Sigmoid colon (tissue), 7 donors: Measurements from ENCODE around the gene CBLN3. TPM values are rescaled to one million over a fixed set of nuclear protein-coding genes. Genes with fewer than 3 reads are reported as not detected.

Experiments
- DNase-seq: peaks from one replicate; pipeline ENCODE4 v3.0.0-alpha.2; 2019
- H3K27ac ChIP-seq, 4 donors: fragments of 200-600 bp; sonication (generic); one replicate each; pipeline ENCODE4 v1.5.1; 2016 to 2019; ENCODE audit warnings: mild to moderate bottlenecking in 1 of 4
- H3K27me3 ChIP-seq, 3 donors: fragments of 200-600 bp; sonication (generic); one replicate each; pipeline ENCODE4 v1.5.1; 2019; ENCODE audit warnings: mild to moderate bottlenecking in 1 of 3
- H3K36me3 ChIP-seq, 4 donors: fragments of 200-600 bp; sonication (generic); one replicate each; pipeline ENCODE4 v1.5.1; 2016 to 2019
- H3K4me1 ChIP-seq, 4 donors: fragments of 200-600 bp; sonication (generic); one replicate each; pipeline ENCODE4 v1.5.1; 2017 to 2019
- H3K4me3 ChIP-seq, 4 donors: fragments of 200-600 bp; sonication (generic); one replicate each; pipeline ENCODE4 v1.5.1; 2017 to 2019; ENCODE audit warnings: mild to moderate bottlenecking in 2 of 4, moderate library complexity in 1 of 4
- H3K9me3 ChIP-seq, 4 donors: fragments of 200-600 bp in 3 of 4; sonication (generic) in 3 of 4; one replicate each; pipeline versions ENCODE4 v1.5.1 to v1.6.1; 2013 to 2019
- CTCF ChIP-seq, 4 experiments: fragments of 450-650 bp in 3 of 4; fragments of 200-600 bp in 1 of 4; IDR thresholded peaks; one replicate each; pipeline ENCODE4 v1.5.1; 2016 to 2019; ENCODE audit warnings: antibody characterized with exemption in 4 of 4, mild to moderate bottlenecking in 3 of 4, moderate library complexity in 2 of 4
- EP300 ChIP-seq, 4 donors: sonication (generic); formaldehyde crosslinking; IDR thresholded peaks; one replicate each; pipeline ENCODE4 v1.6.1; 2017; ENCODE audit warnings: antibody characterized with exemption in 4 of 4
- POLR2A ChIP-seq, 2 donors: fragments of 450-650 bp; IDR thresholded peaks; one replicate each; pipeline ENCODE4 v1.6.1; 2016; ENCODE audit warnings: antibody characterized with exemption in 2 of 2, mild to moderate bottlenecking in 2 of 2, moderate library complexity in 2 of 2
- POLR2AphosphoS5 ChIP-seq, 4 donors: sonication (generic); formaldehyde crosslinking; IDR thresholded peaks; one replicate each; pipeline ENCODE4 v1.6.1; 2017; ENCODE audit warnings: antibody characterized with exemption in 4 of 4
- WGBS, 2 donors: extraction: QIAGEN DNeasy Blood & Tissue Kit; methylation state at CpG; one replicate each; pipeline ENCODE4 v1.1.7; 2013; 5-methylcytosine and 5-hydroxymethylcytosine counted together
- intact Hi-C: fragments of 100-400 bp; cut with DNase I; formaldehyde crosslinking; loops from one replicate; pipeline ENCODE4 v1.15.1; 2023
- polyA plus RNA-seq, 3 donors: library from polyadenylated mRNA; stranded (reverse); fragments of 200-250 nt; gene quantifications; one replicate each; pipeline ENCODE4 v1.2.3, GENCODE V29; 2013
- total RNA-seq, 4 donors: library from RNA; depleted of rRNA; stranded (reverse); fragments of >200 nt; gene quantifications; one replicate each; pipeline ENCODE4 v1.1.0, GENCODE V29; 2016
- donor health status: healthy with polysubstance abuse.
- donor health status: Bipolar disorder and iron deficiency.
- donor health status: healthy.

Gene CBLN3
- total and polyA plus RNA-seq, 7 donors = 0.46 to 8.9 (median 2.0) TPM

- H3K9me3 ChIP-seq = no peaks in the 10 kb centered on the region
- intact Hi-C loops = no loop called here
- no peaks in the 10 kb centered on the region for H3K27me3 ChIP-seq
- TF ChIP-seq POLR2A (IDR thresholded peaks at IDR 0.05) (no peak), POLR2AphosphoS5 (IDR thresholded peaks at IDR 0.05) (no peak), CTCF (IDR thresholded peaks at IDR 0.05) (no peak), EP300 (IDR thresholded peaks at IDR 0.05) (no peak)
- peak overlapping the region in 1 of 4 donors; percentile 8 for H3K27ac ChIP-seq
- H3K4me3 ChIP-seq = no peak overlapping the region
- 83 to 92% methylated on average over 7 of the region's 7 CpGs for WGBS, 2 donors
- peaks cover 0 to 19% (median 9%) of the 10 kb centered on the region in 4 donors for H3K4me1 ChIP-seq
- DNase-seq = no peak
- H3K36me3 ChIP-seq = peaks cover 15 to 49% (median 27%) of the 10 kb centered on the region in 4 donors
These were observed 52.3 kb downstream of the CBLN3 start for GRCh38 chr14:24377126-24377525.

Other genes with a start within 250 kb of the CBLN3 start
- 10 to 100 TPM; 11.0 to 37.1 (median 13.2) TPM for gene IPO4, start 240.9 kb downstream of the CBLN3 start, total RNA-seq
- 10 to 100 TPM in 1 of 3 donors, 1 to 10 TPM in 2; 3.0 to 24.4 (median 5.4) TPM for gene IPO4, start 240.9 kb downstream of the CBLN3 start, polyA plus RNA-seq
- gene TM9SF1, start 234.2 kb downstream of the CBLN3 start, total RNA-seq = 10 to 100 TPM; 29.6 to 36.9 (median 34.7) TPM
- gene TM9SF1, start 234.2 kb downstream of the CBLN3 start, polyA plus RNA-seq = 10 to 100 TPM in 2 of 3 donors, 1 to 10 TPM in 1; 7.9 to 37.2 (median 10.8) TPM
- under 1 TPM in 1 of 4 donors, not detected in 3; 0.66 TPM for gene TSSK4, start 224.0 kb downstream of the CBLN3 start, total RNA-seq
- gene TSSK4, start 224.0 kb downstream of the CBLN3 start, polyA plus RNA-seq = under 1 TPM in 1 of 3 donors, not detected in 2; 0.22 TPM
- gene CHMP4A, start 216.2 kb downstream of the CBLN3 start, total RNA-seq = 100 to 1,000 TPM in 2 of 4 donors, 10 to 100 TPM in 2; 65.6 to 149 (median 102) TPM
- gene CHMP4A, start 216.2 kb downstream of the CBLN3 start, polyA plus RNA-seq = 100 to 1,000 TPM in 2 of 3 donors, 10 to 100 TPM in 1; 81.6 to 116 (median 109) TPM
- 10 to 100 TPM; 22.4 to 31.7 (median 26.5) TPM for gene MDP1, start 213.6 kb downstream of the CBLN3 start, total RNA-seq
- 10 to 100 TPM; 15.1 to 34.2 (median 28.8) TPM for gene MDP1, start 213.6 kb downstream of the CBLN3 start, polyA plus RNA-seq
- 100 to 1,000 TPM; 104 to 217 (median 189) TPM for gene NEDD8, start 197.3 kb downstream of the CBLN3 start, total RNA-seq
- gene NEDD8, start 197.3 kb downstream of the CBLN3 start, polyA plus RNA-seq = 100 to 1,000 TPM; 204 to 243 (median 221) TPM
- gene GMPR2, start 196.7 kb downstream of the CBLN3 start, total RNA-seq = 10 to 100 TPM; 44.3 to 63.9 (median 48.3) TPM
- 10 to 100 TPM; 56.5 to 97.1 (median 58.9) TPM for gene GMPR2, start 196.7 kb downstream of the CBLN3 start, polyA plus RNA-seq
- 10 to 100 TPM; 36.6 to 55.3 (median 50.1) TPM for gene TINF2, start 187.0 kb downstream of the CBLN3 start, total RNA-seq
- gene TINF2, start 187.0 kb downstream of the CBLN3 start, polyA plus RNA-seq = 10 to 100 TPM; 41.4 to 54.1 (median 43.5) TPM
- 1 to 10 TPM in 2 of 4 donors, under 1 TPM in 1, not detected in 1; 0.33 to 1.1 (median 1.1) TPM for gene TGM1, start 166.5 kb downstream of the CBLN3 start, total RNA-seq
- gene TGM1, start 166.5 kb downstream of the CBLN3 start, polyA plus RNA-seq = 1 to 10 TPM in 1 of 3 donors, under 1 TPM in 2; 0.60 to 2.7 (median 0.69) TPM
- 10 to 100 TPM; 14.0 to 25.2 (median 20.0) TPM for gene RABGGTA, start 158.1 kb downstream of the CBLN3 start, total RNA-seq
- gene RABGGTA, start 158.1 kb downstream of the CBLN3 start, polyA plus RNA-seq = 10 to 100 TPM; 27.3 to 32.4 (median 31.9) TPM
- gene DHRS1, start 129.9 kb downstream of the CBLN3 start, total RNA-seq = 10 to 100 TPM; 13.9 to 34.6 (median 29.3) TPM
- 10 to 100 TPM; 39.6 to 56.6 (median 40.8) TPM for gene DHRS1, start 129.9 kb downstream of the CBLN3 start, polyA plus RNA-seq
- gene NOP9, start 129.8 kb downstream of the CBLN3 start, total RNA-seq = 10 to 100 TPM; 12.8 to 16.8 (median 14.9) TPM
- 10 to 100 TPM in 2 of 3 donors, 1 to 10 TPM in 1; 7.8 to 29.0 (median 11.3) TPM for gene NOP9, start 129.8 kb downstream of the CBLN3 start, polyA plus RNA-seq
- gene CIDEB, start 121.7 kb downstream of the CBLN3 start, total RNA-seq = 1 to 10 TPM; 4.7 to 9.5 (median 8.0) TPM
- 1 to 10 TPM; 7.2 to 8.6 (median 7.2) TPM for gene CIDEB, start 121.7 kb downstream of the CBLN3 start, polyA plus RNA-seq
- 1 to 10 TPM; 2.5 to 5.5 (median 4.3) TPM for gene LTB4R2, start 119.5 kb downstream of the CBLN3 start, total RNA-seq
- 1 to 10 TPM in 1 of 3 donors, under 1 TPM in 1, not detected in 1; under 0.01 to 3.9 TPM for gene LTB4R2, start 119.5 kb downstream of the CBLN3 start, polyA plus RNA-seq
- 1 to 10 TPM; 2.1 to 4.2 (median 2.9) TPM for gene LTB4R, start 118.2 kb downstream of the CBLN3 start, total RNA-seq
- 1 to 10 TPM in 2 of 3 donors, under 1 TPM in 1; 0.60 to 9.8 (median 2.1) TPM for gene LTB4R, start 118.2 kb downstream of the CBLN3 start, polyA plus RNA-seq
- gene ADCY4, start 94.6 kb downstream of the CBLN3 start, total RNA-seq = 10 to 100 TPM in 3 of 4 donors, 1 to 10 TPM in 1; 8.1 to 36.0 (median 17.7) TPM
- 10 to 100 TPM in 1 of 3 donors, 1 to 10 TPM in 2; 1.4 to 16.5 (median 2.4) TPM for gene ADCY4, start 94.6 kb downstream of the CBLN3 start, polyA plus RNA-seq
- gene RIPK3, start 89.7 kb downstream of the CBLN3 start, total RNA-seq = 10 to 100 TPM in 1 of 4 donors, 1 to 10 TPM in 3; 2.6 to 12.5 (median 3.7) TPM
- gene RIPK3, start 89.7 kb downstream of the CBLN3 start, polyA plus RNA-seq = 10 to 100 TPM; 28.8 to 66.4 (median 43.5) TPM
- gene NFATC4, start 61.5 kb downstream of the CBLN3 start, total RNA-seq = 100 to 1,000 TPM in 1 of 4 donors, 10 to 100 TPM in 3; 29.6 to 120 (median 67.3) TPM
- gene NFATC4, start 61.5 kb downstream of the CBLN3 start, polyA plus RNA-seq = 10 to 100 TPM; 10.4 to 45.1 (median 15.6) TPM
- gene NYNRIN, start 30.7 kb downstream of the CBLN3 start, total RNA-seq = 10 to 100 TPM in 1 of 4 donors, 1 to 10 TPM in 3; 6.8 to 17.4 (median 7.0) TPM
- gene NYNRIN, start 30.7 kb downstream of the CBLN3 start, polyA plus RNA-seq = 1 to 10 TPM in 1 of 3 donors, under 1 TPM in 2; 0.60 to 6.5 (median 0.92) TPM
- 10 to 100 TPM; 44.6 to 60.8 (median 50.6) TPM for gene KHNYN, start 286 bp upstream of the CBLN3 start, total RNA-seq
- gene KHNYN, start 286 bp upstream of the CBLN3 start, polyA plus RNA-seq = 10 to 100 TPM; 16.2 to 64.6 (median 36.1) TPM
- 10 to 100 TPM; 30.3 to 45.4 (median 33.9) TPM for gene SDR39U1, start 13.1 kb upstream of the CBLN3 start, total RNA-seq
- gene SDR39U1, start 13.1 kb upstream of the CBLN3 start, polyA plus RNA-seq = 10 to 100 TPM; 35.4 to 57.3 (median 39.1) TPM
- 1 to 10 TPM in 3 of 4 donors, not detected in 1; 1.2 to 3.3 (median 1.4) TPM for gene CMA1, start 78.6 kb upstream of the CBLN3 start, total RNA-seq
- gene CMA1, start 78.6 kb upstream of the CBLN3 start, polyA plus RNA-seq = 1 to 10 TPM in 1 of 3 donors, under 1 TPM in 1, not detected in 1; 0.52 to 1.2 TPM
- gene CTSG, start 146.6 kb upstream of the CBLN3 start, total RNA-seq = 1 to 10 TPM in 2 of 4 donors, under 1 TPM in 1, not detected in 1; 0.99 to 8.6 (median 4.1) TPM
- 1 to 10 TPM in 1 of 3 donors, under 1 TPM in 1, not detected in 1; 0.67 to 3.0 TPM for gene CTSG, start 146.6 kb upstream of the CBLN3 start, polyA plus RNA-seq
- gene GZMH, start 180.0 kb upstream of the CBLN3 start, total RNA-seq = 1 to 10 TPM in 1 of 4 donors, not detected in 3; 2.5 TPM
- 1 to 10 TPM in 1 of 3 donors, not detected in 2; 1.7 TPM for gene GZMH, start 180.0 kb upstream of the CBLN3 start, polyA plus RNA-seq
- gene GZMB, start 204.5 kb upstream of the CBLN3 start, total RNA-seq = 1 to 10 TPM in 1 of 4 donors, not detected in 3; 1.5 TPM
- 1 to 10 TPM in 2 of 3 donors, not detected in 1; 3.2 to 8.0 TPM for gene GZMB, start 204.5 kb upstream of the CBLN3 start, polyA plus RNA-seq